A673 (cell line): ENCODE data around the gene USP10. TPM values are rescaled to one million over a fixed set of nuclear protein-coding genes. Genes with fewer than 3 reads are reported as not detected.

Experiments
- BruUV-seq: library from RNA; stranded (reverse); fragments of 400-500 nt; replicated peaks from 2 replicates; lab custom pipeline; 2021; lab: Mats Ljungman, UMichigan
- CTCF ChIA-PET: fragments of 300-600 bp; sonication (Branson Sonifier 250); formaldehyde crosslinking; loops from one replicate; lab custom pipeline; 2022; ENCODE audit warnings: antibody characterized with exemption; lab: Charles Lee
- POLR2A ChIA-PET: fragments of 300-600 bp; sonication (Branson Sonifier 250); formaldehyde crosslinking; loops from one replicate; lab custom pipeline; 2022; ENCODE audit warnings: antibody characterized with exemption; ENCODE audit not compliant: low non-redundant PET; lab: Charles Lee
- DNase-seq: peaks from one replicate; pipeline ENCODE4 v3.0.0-alpha.2; 2015; ENCODE audit warnings: low spot score
- H3K27ac ChIP-seq: fragments of 200-600 bp; sonication (generic); 2 replicates; pipeline ENCODE4 v1.5.1; 2016; ENCODE audit warnings: mixed run types, low read depth, mild to moderate bottlenecking, mixed read lengths, antibody characterized with exemption, low read length; ENCODE audit not compliant: poor library complexity, severe bottlenecking
- H3K27me3 ChIP-seq: fragments of 200-600 bp; sonication (generic); replicated peaks from 2 replicates; pipeline ENCODE4 v1.6.1; 2017; ENCODE audit warnings: mixed run types, low read depth, mild to moderate bottlenecking, mixed read lengths, antibody characterized with exemption, low read length; ENCODE audit not compliant: insufficient read depth, poor library complexity
- H3K36me3 ChIP-seq: fragments of 200-600 bp; sonication (generic); 2 replicates; pipeline ENCODE4 v1.6.1; 2016; ENCODE audit warnings: mixed run types, mild to moderate bottlenecking, mixed read lengths, antibody characterized with exemption, low read length; ENCODE audit not compliant: insufficient read depth, poor library complexity, severe bottlenecking
- H3K4me1 ChIP-seq: fragments of 200-600 bp; sonication (generic); 2 replicates; pipeline ENCODE4 v1.6.1; 2017; ENCODE audit warnings: mixed run types, mild to moderate bottlenecking, mixed read lengths, antibody characterized with exemption, low read length; ENCODE audit not compliant: insufficient read depth, poor library complexity, severe bottlenecking
- H3K4me3 ChIP-seq: fragments of 200-600 bp; sonication (generic); 2 replicates; pipeline ENCODE4 v1.5.1; 2016; ENCODE audit warnings: low read depth, mixed run types, mild to moderate bottlenecking, mixed read lengths, low read length; ENCODE audit not compliant: poor library complexity, severe bottlenecking
- H3K9me3 ChIP-seq: fragments of 200-600 bp; sonication (generic); 2 replicates; pipeline ENCODE4 v1.6.1; 2016; ENCODE audit warnings: mixed run types, low read depth, mild to moderate bottlenecking, mixed read lengths, antibody characterized with exemption, low read length; ENCODE audit not compliant: poor library complexity, severe bottlenecking
- CTCF ChIP-seq: fragments of 300-800, 200-600 bp; sonication (generic); conservative IDR thresholded peaks from 2 replicates; pipeline ENCODE4 v1.5.1; 2017; ENCODE audit warnings: low read depth, mild to moderate bottlenecking, antibody characterized with exemption, low read length, moderate library complexity, mixed read lengths
- EZH2 ChIP-seq: fragments of 200-600 bp; sonication (generic); IDR thresholded peaks from 2 replicates; pipeline ENCODE4 v1.6.1; 2017; ENCODE audit warnings: borderline replicate concordance, low read depth, mild to moderate bottlenecking, mixed read lengths, antibody characterized with exemption, low read length; ENCODE audit not compliant: poor library complexity, severe bottlenecking
- intact Hi-C: fragments of 100-400 bp; cut with micrococcal nuclease; formaldehyde crosslinking; loops from one replicate; pipeline ENCODE4 v1.10.0; 2022; ENCODE audit not compliant: unreplicated experiment
- total RNA-seq: library from RNA; stranded (reverse); gene quantifications from 2 replicates; pipeline ENCODE4 v1.2.3, GENCODE V29; 2021

Gene USP10
- total RNA-seq, 1 experiment from 2014 or later = 171 TPM

- POLR2A ChIA-PET = no interaction called here
- H3K36me3 ChIP-seq = peaks cover 19% of the 10 kb centered on the region
- BruUV-seq = no TSS peak
- DNase-seq = no peak
- H3K27me3 ChIP-seq = no peaks in the 10 kb centered on the region
- CTCF ChIA-PET = interaction anchor here (0.9 kb wide), 1 partner anchor 13 kb away, joined by 3 read pairs; no protein-coding TSS in a partner anchor
- H3K27ac ChIP-seq = no peak overlapping the region
- H3K9me3 ChIP-seq = no peaks in the 10 kb centered on the region
- peaks cover 21% of the 10 kb centered on the region for H3K4me1 ChIP-seq
- TF ChIP-seq CTCF (no peak), EZH2 (no peak)
- intact Hi-C loops = no loop called here
- no peak overlapping the region for H3K4me3 ChIP-seq
Observed at GRCh38 chr16:84751241-84751640, 51.4 kb downstream of the USP10 start.

GRCh38 chr16:84751947-84752346 lies 52.1 kb downstream of the USP10 start:
- no peak for DNase-seq
- Histone ChIP-seq H3K27me3 (no peaks in the 10 kb centered on the region), H3K4me1 (peaks cover 21% of the 10 kb centered on the region), H3K4me3 (no peak overlapping the region), H3K27ac (no peak overlapping the region), H3K36me3 (peaks cover 14% of the 10 kb centered on the region), H3K9me3 (no peaks in the 10 kb centered on the region)
- BruUV-seq = no TSS peak
- POLR2A ChIA-PET = no interaction called here
- TF ChIP-seq CTCF (no peak), EZH2 (no peak)
- CTCF ChIA-PET = no interaction called here
- intact Hi-C loops = no loop called here

DNA sequence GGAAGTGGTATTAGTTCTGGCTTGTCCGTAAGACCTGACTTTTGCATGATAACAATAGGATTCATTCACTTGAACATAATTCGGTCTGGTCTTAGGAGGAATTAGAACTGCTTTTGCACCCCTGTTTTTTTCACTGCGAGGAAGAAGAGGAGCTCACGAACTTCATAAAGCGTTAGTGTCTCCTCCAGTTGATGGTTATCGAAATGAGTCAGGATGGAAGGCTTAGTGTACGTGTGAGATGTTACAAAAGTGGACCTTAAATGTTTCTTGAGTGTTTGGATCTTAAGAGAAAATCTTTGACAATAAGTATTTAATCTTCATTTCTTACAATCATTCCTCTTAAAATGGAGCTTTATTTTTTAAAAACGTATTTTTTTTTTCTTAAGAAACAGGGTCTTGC lies 52.8 kb downstream of the USP10 start:
- no peak for TF ChIP-seq CTCF
- TF ChIP-seq EZH2 = no peak
- intact Hi-C loops = no loop called here
- Histone ChIP-seq H3K27ac (no peak overlapping the region), H3K4me1 (peaks cover 21% of the 10 kb centered on the region), H3K27me3 (no peaks in the 10 kb centered on the region), H3K4me3 (no peak overlapping the region), H3K9me3 (no peaks in the 10 kb centered on the region), H3K36me3 (peaks cover 8% of the 10 kb centered on the region)
- BruUV-seq = no TSS peak
- DNase-seq = no peak
- ChIA-PET POLR2A (no interaction called here), CTCF (no interaction called here)
